GM21528 (cell line): ENCODE results near the gene INPP5B.
"Not testable (repeated sequence)": the region's sequence is repeated elsewhere in the genome, so short reads cannot be mapped to it uniquely, and the experiment has no call there.

ENCODE experiments used
- ATAC-seq: cut with Tn5 transposase; IDR thresholded peaks from one replicate; pipeline ENCODE4 v1.9.1; 2021; ENCODE audit warnings: mild to moderate bottlenecking, moderate library complexity; ENCODE audit not compliant: unreplicated experiment, low FRiP score

Gene INPP5B

DNA sequence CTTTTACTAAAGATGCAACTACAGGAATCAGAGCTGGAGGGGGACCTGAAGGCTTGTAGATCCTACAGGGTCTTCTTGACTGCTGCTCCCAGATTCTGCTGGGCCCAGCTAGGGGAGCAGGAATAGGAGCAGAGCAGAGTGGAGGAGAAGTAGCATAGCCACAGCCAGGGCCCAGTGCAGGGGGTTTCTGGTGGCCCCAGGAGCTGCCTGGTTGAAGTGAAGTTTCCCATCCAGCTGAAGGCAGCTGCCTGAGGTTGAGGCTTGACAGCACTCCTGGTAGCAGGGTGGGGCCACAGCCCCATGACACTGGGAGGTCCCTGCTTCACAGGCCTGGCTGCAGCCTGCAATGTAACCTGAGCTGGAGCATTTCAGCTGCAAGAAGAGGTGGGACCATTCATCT lies 2.0 kb upstream of the INPP5B start:
- ATAC-seq, result no peak

GRCh38 chr1:37948166-37948565 lies 1.3 kb upstream of the INPP5B start:
- ATAC-seq, result no peak

GRCh38 chr1:37947364-37947763 lies 511 bp upstream of the INPP5B start:
- no peak for ATAC-seq

DNA sequence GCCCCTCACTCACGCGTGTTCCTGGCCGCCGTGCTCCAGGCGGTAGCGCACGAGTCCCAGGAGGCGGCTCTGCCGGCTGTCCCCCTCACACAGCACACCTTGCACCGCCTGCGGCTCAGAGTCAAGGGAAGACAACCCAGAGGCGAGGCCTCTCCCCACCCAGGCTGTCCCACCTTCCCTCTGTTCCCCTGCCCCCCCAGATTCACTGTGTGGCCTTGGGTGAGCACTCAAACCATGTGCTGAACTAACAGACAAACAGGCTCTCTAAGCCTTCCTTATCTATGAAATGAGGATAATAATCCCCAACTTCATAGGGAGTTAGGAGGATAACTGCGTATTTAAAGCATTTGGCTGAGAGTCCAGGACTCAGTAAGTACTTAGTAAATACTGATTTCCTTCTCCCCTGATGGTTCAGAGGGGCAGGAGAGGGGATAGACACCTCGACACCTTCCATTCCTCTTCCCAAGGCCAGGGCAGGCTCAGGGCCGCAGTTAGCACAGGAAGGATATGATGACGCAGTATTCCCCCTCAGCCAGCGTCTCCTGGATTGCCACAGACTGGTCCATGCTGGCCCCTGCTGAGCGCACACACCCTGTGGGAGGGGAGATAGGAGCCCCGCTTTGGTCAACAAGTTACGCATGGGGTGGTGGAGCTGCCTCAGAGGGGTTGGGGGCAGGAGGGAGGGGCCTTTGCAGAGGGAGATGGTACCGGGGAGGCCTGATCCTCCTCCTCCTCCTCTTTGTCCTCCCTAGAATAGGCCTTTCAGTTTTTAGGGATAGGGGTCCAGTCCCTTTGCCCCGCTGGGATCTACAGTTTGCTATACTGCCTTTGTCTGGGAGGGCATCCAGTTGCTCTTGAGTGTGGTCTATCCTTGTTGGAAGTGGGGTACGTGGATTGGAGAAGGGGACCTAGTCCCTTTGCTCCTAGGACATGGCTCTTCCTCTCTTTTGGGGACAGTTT lies 830 bp downstream of the INPP5B start:
- ATAC-seq, result peak; percentile 20

- no peak for ATAC-seq
These were observed 1.6 kb downstream of the INPP5B start for GRCh38 chr1:37945251-37945650.

DNA sequence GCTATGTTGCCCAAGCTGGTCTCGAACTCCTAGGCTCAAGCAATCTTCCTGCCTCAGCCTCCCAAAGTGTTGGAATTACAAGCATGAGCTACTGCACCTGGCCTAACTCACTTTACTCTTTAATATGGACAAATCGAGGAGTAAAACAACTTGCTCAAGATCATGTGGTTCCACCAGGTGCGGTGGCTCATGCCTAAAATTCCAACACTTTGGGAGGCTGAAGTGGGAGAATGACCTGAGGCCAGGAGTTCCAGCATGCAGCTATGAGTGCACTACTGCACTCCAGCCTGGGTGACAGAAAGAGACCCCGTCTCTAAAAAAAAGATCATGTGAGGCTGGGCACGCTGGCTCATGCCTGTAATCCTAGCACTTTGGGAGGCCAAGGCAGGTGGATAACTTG lies 2.0 kb downstream of the INPP5B start:
- ATAC-seq, result no peak

- ATAC-seq, result no peak
These were observed 2.6 kb downstream of the INPP5B start for GRCh38 chr1:37944086-37944763.

- ATAC-seq, result no peak
These were observed 6.4 kb downstream of the INPP5B start for GRCh38 chr1:37940299-37940947.

- ATAC-seq, result not testable (repeated sequence)
These were observed 10.1 kb downstream of the INPP5B start for GRCh38 chr1:37936760-37937159.

DNA sequence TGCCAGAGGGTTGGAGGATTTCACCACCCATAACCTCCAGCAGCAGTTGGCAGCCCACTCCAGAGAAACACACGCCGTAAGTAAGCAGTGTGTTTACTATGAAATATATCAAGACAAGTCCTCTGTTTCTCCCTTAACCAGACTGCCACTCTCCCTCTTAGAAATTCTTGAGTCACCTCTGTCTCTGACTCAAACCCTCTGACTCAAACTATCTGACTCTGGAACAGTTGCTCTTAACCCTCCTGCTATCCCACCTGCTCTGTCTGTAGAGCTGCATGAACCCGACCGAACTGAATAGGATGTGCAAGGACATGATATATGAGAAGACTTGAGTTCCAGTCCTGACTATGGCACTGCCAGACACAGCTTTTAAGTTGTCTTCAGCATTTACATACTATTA lies 14.1 kb downstream of the INPP5B start:
- no peak for ATAC-seq

DNA sequence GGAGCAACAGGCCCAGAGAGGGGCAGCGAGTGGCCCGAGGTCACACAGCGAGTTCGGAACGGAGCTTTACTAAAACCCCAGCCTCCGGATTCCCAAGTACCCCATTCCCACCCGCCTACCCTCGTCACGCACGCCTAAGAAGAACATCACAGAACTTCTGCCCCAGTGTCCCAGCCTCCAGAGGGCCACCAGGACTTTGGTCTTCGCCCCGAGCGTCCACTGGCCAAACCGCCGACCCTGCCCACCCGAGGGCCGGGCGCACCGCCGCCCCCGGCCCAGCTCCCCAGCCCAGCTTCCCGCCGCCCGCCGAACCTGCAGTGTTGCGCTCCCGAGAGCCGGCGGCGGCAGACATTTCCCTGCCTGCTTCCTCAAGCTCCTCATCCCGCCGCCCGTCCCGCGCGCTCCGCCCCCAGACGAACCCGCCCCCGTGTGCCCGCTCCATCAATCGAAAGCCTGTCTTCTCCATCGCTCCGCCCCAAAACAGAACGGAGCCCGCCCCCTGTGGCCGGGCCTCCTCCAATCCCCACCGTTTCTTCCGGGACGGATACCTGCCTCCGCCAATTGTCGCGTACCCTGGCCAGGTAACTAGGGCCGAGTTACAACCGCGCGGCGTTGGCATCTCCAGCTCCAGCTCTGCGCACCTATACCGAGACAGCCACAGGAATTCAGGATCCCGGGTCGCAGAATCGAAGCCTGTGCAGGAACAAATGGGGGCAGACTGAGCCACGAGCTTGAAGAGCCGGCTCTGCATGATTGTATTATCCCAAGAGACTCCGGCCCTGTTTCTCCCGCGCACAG lies 15.3 kb downstream of the INPP5B start:
- peak; percentile 86 for ATAC-seq

DNA sequence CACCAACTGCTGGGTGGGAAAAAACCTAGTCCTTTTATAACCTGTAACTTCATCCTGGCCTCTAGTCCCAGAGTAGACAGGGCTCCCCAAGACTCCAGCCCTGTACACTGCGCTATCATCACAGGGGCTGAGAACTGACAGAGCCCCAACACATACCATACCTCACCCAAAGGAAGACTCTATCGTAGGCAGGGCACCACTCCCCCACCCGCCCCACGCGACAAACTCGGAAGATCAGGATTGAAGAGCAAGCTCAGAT lies 15.8 kb downstream of the INPP5B start:
- ATAC-seq, result peak; percentile 9

GRCh38 chr1:37930246-37931101 lies 16.4 kb downstream of the INPP5B start:
- ATAC-seq, result no peak

- peak; percentile 54 for ATAC-seq
These were observed 20.6 kb downstream of the INPP5B start for GRCh38 chr1:37926038-37926924.

DNA sequence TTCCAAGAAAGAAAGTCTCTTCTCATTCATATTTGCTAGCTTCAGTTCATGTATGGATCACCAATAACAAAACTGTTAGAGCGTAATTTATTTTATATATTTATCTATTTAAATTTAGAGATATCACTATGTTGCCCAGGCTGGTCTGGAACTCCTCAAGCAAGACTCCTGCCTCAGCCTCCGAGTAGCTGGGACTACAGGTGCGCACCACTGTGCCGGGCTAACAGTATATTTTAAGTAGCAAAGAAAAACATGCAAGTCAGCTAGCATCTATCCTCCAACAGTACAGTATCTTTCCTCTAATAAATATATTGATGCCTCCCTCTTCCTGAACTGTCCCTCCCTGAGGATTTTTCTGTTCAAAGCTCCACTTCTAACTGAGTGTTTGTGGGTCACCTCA lies 21.5 kb downstream of the INPP5B start:
- no peak for ATAC-seq

- ATAC-seq, result no peak
These were observed 23.3 kb downstream of the INPP5B start for GRCh38 chr1:37923551-37923889.

DNA sequence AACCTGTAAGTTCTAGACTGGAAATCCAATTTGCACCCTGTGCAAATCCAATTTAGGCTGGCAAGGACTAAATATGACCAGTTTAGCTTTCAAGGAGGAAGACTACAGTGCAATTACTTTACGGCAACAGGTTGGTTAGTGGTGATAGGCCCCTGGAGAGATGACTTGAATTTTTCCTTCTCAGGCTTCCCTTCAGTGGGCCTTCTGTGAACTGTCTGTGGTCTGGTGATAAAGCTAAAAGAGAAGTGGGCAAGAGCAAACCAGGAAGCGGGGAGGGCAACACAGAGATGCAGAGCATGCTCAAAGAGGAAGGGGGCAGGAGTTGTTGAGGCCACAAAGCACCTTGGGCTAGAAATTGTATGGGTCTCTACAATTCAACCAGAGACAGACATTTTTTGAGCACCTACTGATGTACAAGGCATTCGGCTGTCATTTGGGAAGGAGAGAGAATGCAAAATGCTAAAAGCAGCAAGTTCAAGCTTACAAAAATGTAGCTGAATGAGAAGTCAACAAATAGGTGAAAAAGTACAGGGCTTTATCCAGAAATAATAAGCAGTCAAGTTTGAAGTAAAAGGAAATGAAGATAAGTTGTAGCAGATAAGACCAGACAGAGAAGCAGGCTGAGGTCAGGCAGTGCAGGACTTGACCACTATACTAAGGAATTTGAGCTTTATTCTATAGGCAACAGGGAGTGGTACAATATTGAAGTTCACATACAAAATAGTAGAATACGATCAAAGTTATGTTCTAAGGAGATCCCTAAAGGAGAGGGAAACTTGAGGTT lies 23.9 kb downstream of the INPP5B start:
- ATAC-seq, result no peak

DNA sequence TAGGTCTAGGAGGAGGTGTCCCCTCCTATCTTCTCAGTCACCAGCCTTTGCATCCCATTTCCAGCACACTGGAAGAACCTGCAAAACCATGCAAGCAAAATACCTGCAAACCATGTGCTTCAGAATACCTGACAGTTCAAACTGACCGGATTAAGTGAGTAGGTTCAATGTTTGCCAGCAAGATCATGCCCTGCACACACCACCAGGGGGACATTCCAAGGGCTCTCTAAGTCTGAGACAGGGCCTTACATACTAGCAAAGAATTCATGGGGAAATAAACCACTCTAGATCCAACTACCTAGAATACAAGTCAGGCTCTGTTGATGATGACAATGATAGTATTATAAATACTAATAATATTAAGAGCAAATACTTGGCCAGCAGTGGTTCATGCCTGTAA lies 27.6 kb downstream of the INPP5B start:
- no peak for ATAC-seq
